CD4-positive, alpha-beta T cell treated with Interleukin-4 for 4 hours (primary cell): Measurements from ENCODE around the gene ROBO1.

Experiments used
- DNase-seq: peaks from one replicate; pipeline ENCODE4 v3.0.0-alpha.2; 2020

ROBO1 gene

GRCh38 chr3:79297245-79297960 lies 470.4 kb downstream of the ROBO1 start:
- DNase-seq: no peak

DNA sequence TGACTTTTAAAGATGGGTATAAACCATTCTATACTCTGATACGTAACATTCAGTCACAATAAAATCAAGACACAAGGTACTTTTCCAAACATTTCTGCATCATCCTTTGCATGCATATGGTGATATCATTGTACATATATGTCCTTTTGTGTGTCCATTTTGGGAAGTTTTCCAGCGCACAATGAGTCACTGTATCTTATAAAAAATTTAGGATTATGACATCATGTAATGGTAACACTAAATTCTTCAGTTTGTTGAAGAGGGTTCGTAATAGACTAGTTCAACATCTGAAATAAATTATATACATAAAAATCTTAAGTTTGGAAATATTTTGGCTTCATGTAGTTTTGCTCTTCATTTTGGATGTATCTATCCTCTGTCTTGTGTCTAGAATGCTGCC lies 480.9 kb downstream of the ROBO1 start:
- DNase-seq: no peak

DNA sequence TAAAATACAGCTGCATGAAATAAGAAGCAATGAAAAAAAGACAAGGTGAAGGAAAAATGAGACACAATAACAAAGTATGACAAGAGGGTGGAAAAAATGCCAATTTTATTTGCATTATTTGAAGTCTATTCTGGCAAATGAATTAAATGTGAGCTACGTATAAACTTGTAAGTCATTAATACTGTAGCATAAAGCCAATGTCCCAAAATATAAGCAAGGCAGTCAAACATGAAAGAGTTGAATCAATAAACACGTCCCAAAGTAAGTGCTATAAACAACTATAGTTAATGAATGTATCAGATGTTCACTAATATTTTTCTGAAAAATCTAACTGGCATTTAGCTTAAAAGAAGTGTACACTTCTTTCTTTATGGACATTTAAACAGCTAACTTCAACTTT lies 481.9 kb downstream of the ROBO1 start:
- DNase-seq: no peak

DNA sequence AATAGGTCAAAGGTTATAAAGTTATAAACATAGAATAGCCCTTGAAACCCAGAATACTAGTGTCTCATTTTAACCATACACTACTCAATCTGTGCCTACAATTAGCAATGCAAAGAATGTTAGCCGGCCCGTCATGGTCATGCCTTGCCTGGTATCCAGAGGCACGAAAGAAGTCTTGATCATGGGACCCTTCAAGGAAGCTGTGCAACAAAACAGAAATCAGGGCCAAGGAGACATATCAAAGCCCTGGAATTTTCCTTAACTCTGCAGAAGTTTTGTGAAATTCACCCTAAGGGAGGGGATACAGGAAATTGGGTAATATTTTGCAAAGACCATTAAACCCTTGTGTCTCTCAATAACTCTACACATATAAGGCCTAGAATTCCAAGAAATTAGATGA lies 482.4 kb downstream of the ROBO1 start:
- DNase-seq: no peak

DNA sequence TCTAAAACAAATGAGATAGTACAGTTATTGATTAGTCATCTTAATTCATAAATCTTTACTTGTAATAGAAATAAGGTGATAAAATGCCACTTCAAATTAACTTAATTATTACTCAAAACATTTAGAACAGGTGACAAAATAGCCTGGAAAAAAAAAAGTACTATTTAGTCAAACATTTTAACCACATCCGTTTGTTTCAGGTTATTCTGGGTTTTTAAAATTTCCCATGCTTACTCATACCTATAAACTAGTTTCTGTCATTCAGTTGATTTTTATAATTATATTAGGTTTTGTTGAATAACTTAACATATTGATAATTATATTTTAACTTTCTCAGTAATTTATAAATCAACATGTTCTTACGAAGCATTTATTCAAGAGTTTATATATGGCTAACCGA lies 483.0 kb downstream of the ROBO1 start:
- no peak for DNase-seq

GRCh38 chr3:79278681-79279080 lies 489.1 kb downstream of the ROBO1 start:
- DNase-seq: no peak

GRCh38 chr3:79268422-79268821 lies 499.4 kb downstream of the ROBO1 start:
- no peak for DNase-seq

- DNase-seq: no peak
Measured at GRCh38 chr3:79264892-79265291, 502.9 kb downstream of the ROBO1 start.

DNA sequence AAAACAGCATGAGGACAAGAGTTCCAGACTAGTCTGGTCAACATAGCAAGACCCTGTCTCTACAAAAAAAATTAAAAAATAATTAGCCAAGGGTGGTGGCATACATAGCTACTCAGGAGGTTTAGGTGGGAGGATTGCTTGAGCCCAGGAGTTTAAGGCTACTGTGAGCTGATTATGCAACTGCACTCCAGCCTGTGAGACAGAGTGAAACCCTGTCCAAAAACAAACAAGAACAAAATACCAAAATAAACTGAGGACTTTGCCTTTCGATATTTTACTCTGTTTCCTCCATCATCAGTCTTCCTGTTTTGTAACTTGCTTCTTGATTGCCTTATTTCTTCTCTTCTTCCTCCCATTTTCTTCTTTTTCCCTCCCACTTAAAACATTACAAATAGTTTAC lies 504.4 kb downstream of the ROBO1 start:
- no peak for DNase-seq

GRCh38 chr3:79258479-79258878 lies 509.3 kb downstream of the ROBO1 start:
- no peak for DNase-seq

GRCh38 chr3:79257791-79258190 lies 510.0 kb downstream of the ROBO1 start:
- DNase-seq: no peak

DNA sequence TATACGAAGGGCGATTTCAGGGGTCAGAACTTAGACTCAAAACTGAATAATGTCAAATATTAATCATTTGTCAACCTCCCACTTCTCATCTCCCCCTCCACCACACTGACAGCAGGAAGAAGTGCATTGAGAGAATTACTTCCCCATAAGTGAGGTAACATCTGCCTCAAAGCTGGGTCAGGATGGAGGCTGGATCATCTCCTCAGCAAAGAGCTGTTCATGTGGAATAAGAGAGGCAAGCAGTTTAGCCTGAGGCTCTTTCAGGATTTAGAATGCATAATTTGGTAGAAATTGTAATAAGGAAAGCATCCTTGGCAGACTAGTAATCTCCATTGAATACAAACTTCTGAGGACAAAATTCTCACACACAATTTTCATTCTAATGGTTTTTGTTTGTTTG lies 512.1 kb downstream of the ROBO1 start:
- DNase-seq: no peak

DNA sequence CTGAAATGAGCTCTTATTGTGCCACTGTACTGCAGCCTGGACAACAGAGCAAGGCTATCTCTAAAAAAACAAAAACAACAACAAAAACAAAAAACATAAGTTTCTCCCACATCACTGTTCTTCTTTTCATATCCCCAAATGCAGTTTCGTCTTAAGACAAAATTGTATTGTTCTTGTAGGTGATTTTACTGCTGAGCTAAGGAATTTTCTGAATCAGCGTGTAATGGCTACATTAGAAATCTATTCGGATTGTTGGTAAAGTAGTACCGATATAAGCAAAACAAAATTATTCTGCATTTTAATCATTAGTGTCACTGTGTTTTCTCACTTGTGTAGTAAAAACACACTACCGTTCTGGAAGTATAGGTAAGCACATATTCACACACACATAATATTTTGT lies 512.5 kb downstream of the ROBO1 start:
- no peak for DNase-seq

GRCh38 chr3:79253704-79254103 lies 514.1 kb downstream of the ROBO1 start:
- no peak for DNase-seq

GRCh38 chr3:79253271-79253670 lies 514.5 kb downstream of the ROBO1 start:
- no peak for DNase-seq

DNA sequence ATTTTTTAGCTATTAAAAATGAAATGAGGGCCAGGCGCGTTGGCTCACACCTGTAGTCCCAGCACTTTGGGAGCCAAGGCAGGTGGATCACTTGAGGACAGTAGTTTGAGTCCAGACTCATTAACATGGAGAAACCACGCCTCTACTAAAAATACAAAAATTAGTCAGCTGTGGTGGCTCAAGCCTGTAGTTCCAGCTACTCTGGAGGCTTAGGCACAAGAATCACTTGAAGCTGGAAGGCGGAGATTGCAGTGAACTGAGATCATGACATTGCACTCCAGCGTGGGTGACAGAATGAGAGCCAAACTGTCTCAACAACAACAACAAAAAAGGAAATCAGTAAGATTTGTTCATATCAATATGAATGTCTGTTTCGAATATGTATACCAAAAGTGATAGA lies 517.1 kb downstream of the ROBO1 start:
- DNase-seq: no peak

- DNase-seq: no peak
Measured at GRCh38 chr3:79249701-79250100, 518.1 kb downstream of the ROBO1 start.

DNA sequence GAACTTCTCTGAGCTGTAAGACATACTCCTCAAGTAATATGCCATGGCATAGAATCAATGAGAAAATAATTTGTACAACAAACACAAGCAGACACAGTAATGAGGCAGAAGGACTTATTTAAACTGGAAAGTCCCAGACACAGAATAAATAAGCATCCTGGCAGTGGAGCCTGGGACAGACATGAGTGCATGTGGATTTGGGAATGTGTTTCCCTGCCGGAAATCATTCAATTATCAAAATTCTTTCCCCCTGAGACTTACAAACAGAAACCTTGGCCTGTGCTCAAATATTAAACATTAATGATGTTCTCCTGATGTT lies 520.1 kb downstream of the ROBO1 start:
- no peak for DNase-seq

DNA sequence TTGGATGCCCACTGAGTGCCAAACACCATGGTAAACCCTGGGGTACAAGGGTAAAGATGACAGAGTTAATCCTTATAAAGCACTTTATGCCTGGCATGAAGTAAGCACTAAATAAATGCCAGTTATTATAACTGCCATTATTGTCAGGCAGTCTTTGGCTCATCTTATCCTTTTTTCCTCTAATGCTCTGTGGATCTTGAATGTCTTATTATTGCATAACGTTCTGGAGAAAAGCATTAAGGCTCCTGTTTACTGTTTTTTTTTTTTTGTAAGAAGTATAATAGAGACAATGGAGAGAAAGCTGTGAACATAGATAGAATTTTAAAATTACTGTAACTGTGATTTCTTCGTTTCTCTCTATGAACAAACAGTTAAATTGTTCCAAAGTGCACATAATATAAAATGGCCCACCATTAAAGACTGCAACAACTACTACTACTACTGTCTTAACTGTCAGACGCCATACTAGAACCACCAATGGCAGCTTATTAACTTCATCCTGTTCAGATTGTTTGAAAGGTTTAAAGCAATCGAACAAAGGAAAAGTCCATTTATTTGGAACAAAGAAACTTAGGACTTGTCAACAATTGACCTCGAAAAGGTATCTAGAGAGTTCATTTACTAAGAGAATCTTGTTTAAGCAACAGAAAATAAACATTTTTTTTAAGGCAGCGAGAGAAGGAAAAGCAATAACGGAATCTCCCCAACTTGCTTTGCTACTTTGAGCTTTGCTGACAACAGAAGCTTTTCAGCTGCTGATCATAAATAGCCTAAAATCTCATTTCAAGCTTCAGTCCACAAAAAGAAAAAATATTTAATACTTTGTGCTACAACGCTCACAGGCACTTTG lies 520.7 kb downstream of the ROBO1 start:
- no peak for DNase-seq

GRCh38 chr3:79245284-79246138 lies 522.3 kb downstream of the ROBO1 start:
- no peak for DNase-seq

- DNase-seq: no peak
Measured at GRCh38 chr3:79236496-79236895, 531.3 kb downstream of the ROBO1 start.

DNA sequence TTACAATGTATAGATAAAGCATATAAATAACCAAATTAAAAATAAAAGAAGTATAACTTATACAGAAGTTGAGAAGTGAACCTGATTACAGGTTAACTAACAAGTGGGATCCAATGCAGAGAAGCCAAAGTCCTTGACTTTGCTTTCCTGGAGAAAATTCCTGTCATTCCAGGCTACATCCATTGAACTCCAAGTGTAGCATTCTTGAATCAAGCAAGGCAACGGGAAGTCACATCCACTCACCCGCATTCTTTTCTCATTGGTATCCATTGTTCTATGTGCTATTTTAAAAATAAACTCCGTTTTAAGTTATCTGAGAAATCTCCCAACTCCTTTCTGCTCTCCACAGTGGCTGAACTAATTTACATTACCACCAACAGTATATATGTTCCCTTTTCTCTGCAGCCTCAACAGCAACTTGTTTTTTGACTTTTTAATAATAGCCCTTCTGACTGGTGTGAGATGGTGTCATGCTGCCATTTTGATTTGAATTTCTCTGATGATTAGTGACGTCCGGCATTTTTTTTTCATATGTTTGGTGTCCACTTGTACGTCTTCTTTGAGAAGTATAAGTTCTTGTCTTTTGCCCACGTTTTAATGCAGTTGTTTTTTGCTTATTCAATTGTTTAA lies 534.3 kb downstream of the ROBO1 start:
- DNase-seq: no peak

GRCh38 chr3:79230266-79230665 lies 537.5 kb downstream of the ROBO1 start:
- DNase-seq: no peak
